NCI-H187 (cell line): ENCODE measurements around the gene CDH18.

Experiments
- DNase-seq, 2 experiments: peaks; one replicate each; lab custom pipeline; 2025; lab: John Stamatoyannopoulos, UW

The CDH18 gene, protein sequence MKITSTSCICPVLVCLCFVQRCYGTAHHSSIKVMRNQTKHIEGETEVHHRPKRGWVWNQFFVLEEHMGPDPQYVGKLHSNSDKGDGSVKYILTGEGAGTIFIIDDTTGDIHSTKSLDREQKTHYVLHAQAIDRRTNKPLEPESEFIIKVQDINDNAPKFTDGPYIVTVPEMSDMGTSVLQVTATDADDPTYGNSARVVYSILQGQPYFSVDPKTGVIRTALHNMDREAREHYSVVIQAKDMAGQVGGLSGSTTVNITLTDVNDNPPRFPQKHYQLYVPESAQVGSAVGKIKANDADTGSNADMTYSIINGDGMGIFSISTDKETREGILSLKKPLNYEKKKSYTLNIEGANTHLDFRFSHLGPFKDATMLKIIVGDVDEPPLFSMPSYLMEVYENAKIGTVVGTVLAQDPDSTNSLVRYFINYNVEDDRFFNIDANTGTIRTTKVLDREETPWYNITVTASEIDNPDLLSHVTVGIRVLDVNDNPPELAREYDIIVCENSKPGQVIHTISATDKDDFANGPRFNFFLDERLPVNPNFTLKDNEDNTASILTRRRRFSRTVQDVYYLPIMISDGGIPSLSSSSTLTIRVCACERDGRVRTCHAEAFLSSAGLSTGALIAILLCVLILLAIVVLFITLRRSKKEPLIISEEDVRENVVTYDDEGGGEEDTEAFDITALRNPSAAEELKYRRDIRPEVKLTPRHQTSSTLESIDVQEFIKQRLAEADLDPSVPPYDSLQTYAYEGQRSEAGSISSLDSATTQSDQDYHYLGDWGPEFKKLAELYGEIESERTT

DNA sequence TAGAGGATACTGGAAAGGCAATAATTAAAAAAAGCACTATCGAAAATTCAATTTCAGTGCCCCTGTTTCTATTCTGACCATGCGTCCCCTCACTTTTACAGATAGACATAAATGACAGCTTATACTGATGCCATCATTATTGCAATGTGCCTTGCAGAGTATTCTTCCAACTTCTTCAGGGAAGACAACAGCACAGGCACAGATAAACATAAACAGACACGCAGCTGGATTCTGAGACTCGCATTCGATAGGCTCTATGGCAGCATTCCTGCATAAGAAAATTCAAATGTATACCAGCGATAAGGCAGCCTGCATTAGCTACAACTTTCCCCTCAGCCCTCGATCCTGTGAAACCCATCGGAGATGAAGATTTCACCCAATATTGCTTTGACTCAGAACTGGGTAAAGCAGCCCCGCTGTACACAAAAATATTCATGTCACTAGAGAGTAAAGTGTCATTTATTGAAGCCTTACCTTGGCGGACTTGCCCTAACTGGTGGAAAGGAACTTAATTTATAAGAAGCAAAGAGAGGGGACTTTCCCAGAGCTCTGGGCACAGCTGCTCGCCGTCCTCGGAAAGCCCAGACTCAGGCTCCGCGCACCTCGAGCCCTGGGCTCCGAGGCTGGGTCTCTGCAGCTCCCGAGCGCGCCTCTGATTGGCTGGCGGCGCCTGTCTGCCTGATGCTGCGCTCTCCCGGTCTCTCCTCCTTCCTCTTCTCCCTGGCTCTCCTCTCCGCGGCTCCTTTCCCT is at the start of gene CDH18:
Gene CDH18, minus strand, starts transcription at position 589 of the 750 bp plus-strand sequence. CDS start 149,214 bp downstream, outside the sequence.
- DNase-seq = no peak

DNA sequence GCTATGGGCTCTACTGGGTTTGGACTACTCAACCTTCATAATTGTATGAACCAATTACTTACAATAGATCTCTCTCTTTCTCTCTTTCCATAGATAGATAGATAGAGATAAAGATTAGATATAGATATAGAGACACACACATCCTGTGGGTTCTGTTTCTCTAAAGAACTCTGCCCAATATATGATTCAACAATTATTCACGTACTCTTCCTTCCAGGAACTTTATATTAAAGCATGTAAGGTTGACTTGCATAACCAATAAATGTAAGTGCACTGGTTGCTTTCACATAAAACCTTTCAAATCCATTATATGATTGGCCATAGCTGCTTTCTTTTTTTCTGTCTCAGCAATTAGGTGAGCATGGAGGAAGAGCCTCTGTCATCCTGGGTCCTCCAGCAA is 46.7 kb upstream of the CDH18 start:
- no peak for DNase-seq

- DNase-seq = no peak
These were observed 45.9 kb upstream of the CDH18 start for GRCh38 chr5:20033881-20034280.

DNA sequence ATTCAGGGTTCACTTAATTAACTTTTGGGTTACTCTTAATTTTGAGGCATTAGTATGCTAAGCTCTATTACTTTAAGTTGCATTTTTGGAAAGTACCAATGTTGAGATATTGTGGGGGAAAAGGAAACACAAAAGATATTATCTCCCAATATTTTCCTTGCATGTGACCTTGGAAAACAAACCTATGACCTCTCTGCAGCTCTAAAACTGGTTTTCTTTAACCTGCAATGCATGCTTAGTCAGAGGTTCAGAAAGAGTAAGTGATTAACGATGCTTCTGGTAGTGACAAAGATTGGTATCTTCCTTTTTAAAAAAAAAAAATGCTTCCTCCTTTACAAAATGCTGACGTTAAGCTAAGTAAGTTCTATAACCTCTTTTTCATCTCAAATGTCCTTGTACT is 44.9 kb upstream of the CDH18 start:
- no peak for DNase-seq

- no peak for DNase-seq
These were observed 42.1 kb upstream of the CDH18 start for GRCh38 chr5:20030125-20030524.

DNA sequence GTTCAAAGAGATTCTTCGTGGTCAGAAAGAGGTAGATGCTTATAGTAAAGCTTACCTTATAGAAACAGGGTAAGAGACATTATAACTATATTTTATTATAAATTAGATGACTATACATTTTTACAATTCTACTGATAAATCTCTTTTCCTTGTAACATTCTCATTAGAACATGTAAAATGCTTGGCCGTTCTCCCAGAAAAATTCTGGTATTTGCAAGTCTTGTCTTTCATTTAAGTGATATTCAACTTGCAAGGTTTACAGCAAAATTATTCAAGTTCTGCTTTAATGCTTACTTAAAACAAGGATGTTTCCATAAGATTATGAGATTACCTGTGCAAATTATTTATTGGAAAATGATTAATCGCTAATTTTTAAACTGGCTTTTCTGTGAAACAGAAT is 41.3 kb upstream of the CDH18 start:
- DNase-seq = no peak

DNA sequence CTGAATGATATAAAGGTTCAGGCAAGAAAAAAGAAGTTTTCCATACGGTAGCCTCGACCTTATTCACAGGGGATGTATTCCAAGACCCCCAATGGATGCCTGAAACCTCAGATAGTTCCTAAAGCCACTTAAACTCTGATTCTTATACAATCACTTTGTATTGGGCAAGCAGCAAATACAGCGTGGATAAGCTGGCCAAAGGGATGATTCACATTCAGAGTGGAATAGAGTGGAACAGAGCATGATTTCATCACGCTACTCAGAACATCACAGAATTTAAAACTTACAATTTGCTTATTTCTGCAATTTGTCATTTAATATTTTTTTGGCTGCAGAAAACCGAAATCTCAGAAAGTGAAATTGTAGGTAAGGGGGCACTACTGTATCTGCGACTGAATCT is 40.5 kb upstream of the CDH18 start:
- no peak for DNase-seq

DNA sequence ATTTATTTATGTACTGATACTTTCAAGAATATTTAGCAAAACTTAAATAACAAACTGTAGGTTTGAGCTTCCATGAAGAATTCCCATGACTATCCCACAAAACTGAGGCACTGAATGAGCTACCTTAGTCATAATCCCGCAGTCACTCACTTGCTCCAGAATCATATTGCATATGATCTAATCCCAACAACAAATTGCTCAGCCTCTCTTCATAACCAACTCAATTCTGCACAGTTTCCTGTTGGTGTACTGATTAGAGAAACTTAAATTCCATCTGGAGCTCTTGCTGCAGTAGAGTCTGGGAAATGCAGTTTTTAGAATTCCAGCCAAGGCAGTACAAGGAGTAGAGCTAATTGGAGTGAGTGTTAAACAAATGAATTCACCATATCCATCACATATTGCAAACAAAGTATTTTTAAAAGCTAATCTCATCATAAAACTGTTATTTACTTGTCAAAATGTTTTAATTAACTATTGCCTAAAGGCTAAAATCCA is 35.7 kb upstream of the CDH18 start:
- no peak for DNase-seq

- no peak for DNase-seq
These were observed 32.2 kb upstream of the CDH18 start for GRCh38 chr5:20020247-20020646.

DNA sequence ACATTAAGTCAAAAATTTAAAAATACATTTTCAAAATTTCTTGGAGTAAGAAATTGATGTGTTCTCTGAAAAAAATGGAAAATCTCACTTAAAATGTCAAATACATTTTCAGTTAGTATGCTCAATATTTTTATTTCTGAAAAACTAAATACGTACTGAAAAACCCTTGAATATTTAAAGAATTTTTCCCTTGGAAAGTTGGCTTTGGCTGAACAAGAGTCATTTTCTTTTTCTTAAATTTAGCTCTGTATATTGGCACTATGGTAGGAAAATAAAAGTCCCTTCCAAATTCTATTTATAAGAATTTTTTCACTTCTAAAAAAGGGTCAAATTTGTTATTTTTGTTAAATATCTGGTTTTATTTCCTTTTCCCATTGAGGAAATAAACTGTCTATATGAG is 29.0 kb upstream of the CDH18 start:
- no peak for DNase-seq

- DNase-seq = no peak
These were observed 12.4 kb upstream of the CDH18 start for GRCh38 chr5:20000416-20000815.

DNA sequence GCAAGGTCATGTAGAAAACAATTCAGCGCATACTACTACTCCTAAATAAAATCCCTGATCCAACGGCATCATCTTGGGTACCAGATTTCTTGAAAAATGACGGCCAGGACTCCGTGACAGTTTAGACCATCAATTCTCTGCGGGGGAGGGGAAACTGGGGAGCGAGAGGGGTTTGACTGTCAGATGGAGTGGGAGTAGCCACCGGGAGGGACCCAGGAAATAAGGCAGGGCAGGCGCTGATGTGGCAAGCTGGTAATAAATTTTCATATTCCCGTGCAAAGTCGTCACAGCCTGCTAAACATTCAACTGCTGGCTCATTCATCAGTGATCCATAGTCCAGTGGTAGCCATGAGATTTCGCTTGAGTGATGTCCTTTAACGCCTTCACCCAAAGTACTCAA is 457 bp upstream of the CDH18 start:
- no peak for DNase-seq

GRCh38 chr5:19986806-19987205 is 1.2 kb downstream of the CDH18 start:
- no peak for DNase-seq

GRCh38 chr5:19986031-19986619 is 1.9 kb downstream of the CDH18 start:
- no peak for DNase-seq

DNA sequence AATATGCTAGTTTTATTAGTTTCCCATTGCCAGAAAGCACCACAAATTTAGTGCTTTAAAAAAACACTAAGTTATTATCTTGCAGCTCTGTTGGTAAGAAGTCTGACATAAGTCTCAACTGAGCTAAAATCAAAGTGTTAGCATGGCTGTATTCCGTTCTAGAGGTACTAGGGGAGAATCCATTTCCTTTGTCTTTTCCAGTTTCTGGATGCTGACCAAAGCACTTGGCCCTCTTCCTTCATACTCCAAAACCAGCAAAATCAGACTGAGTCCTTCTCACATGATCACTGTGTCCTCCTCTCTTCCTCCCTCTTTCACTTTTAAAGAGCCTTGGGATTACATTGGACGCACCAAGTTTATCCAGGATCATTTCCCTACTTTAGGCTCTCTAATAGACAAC is 9.5 kb downstream of the CDH18 start:
- no peak for DNase-seq

- no peak for DNase-seq
These were observed 10.9 kb downstream of the CDH18 start for GRCh38 chr5:19977099-19977498.

DNA sequence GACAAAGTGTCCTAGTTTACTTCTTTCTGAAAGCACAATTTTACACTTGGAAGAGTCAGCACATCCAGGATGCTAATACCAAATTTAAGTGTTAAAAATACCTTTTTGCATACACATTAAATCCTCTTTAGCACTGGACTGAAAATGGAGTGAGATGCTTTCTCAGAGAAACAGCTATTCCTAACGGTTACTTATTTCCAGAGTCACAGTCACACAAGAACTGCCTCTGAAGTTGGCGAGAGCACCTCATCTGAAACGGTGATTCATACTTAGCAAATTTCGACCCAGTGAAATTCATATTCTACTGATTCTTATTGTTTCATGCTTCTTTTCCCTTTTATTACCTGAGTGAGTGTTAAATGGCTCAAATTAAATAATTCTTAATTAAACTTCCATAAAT is 12.2 kb downstream of the CDH18 start:
- DNase-seq = no peak

DNA sequence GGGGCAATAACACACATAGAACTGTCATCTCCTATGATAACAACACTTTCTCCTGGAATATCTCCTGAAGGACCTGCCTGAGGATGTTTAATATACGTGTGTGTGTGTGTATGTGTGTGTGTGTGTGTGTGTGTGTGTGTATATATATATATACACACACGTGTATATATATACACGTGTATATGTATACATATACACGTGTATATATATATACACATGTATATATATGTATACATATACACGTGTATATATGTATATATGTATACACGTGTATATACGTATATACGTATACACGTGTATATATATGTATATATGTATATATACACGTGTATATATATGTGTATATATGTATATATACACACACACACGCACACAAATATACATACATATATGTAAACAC is 27.5 kb downstream of the CDH18 start:
- no peak for DNase-seq

DNA sequence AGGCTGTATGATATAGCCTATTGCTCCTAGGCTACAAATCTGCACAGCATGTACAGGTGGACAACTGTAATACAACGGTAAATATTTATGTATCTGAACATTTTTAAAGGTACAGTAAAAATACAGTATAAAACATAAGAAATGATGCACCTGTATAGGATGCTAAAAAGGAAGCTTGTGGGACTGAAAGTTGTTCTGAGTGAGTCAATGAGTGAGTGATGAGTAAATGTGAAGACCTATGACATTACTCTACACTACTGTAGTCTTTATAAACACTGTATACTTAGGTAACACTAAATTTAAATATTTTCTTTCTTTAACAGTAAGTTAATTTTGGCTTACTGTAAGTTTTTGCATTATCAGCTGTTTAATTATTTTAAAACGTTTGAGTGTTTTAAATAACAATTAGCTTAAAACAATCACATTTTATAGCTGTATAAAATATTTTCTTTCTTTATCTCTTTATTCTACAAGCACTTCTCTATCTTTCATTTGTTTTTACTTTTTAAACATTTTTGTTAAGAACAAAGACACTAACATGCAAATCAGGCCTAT is 28.1 kb downstream of the CDH18 start:
- no peak for DNase-seq

DNA sequence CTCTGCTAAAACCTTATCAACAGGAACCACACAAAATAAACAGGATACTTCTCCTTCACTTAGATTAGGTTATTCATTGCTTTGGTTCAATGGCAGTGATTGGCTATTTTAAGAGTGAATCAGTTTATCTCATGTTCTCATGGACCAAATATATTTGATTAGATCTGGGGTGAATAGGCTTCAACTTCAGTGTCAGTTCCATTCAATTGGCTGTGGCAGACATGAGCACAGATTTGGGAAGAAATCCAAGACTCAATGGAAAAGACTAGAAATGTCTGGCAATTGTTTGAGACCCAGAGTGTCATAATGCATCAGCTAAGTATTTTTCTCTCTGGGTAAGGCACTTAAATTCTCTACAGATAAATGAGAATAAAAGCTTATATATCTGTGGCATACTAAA is 37.1 kb downstream of the CDH18 start:
- DNase-seq = no peak

GRCh38 chr5:19940192-19940591 is 47.8 kb downstream of the CDH18 start:
- no peak for DNase-seq

GRCh38 chr5:19930451-19930850 is 57.5 kb downstream of the CDH18 start:
- no peak for DNase-seq
